Spleen (tissue), 11 donors: ENCODE results near the gene ZDBF2. TPM values are rescaled to one million over a fixed set of nuclear protein-coding genes. Genes with fewer than 3 reads are reported as not detected.

Experiments used
- DNase-seq: peaks from one replicate; pipeline ENCODE4 v3.0.0-alpha.2; 2020
- H3K27ac ChIP-seq, 8 donors: fragments of 200-600 bp; sonication (generic) in 7 of 8; 1 replicate in 4 of 8; 2 replicates in 4 of 8; pipeline versions ENCODE4 v1.5.0 to v1.8.0; 2016 to 2021; ENCODE audit warnings: inconsistent platforms in 4 of 8, mild to moderate bottlenecking in 4 of 8, moderate library complexity in 1 of 8
- H3K27me3 ChIP-seq, 7 donors: fragments of 200-600 bp; sonication (generic) in 6 of 7; replicated peaks in 1 of 7; 1 replicate in 4 of 7; 2 replicates in 3 of 7; pipeline versions ENCODE4 v1.5.0 to v1.8.0; 2016 to 2021; ENCODE audit warnings: inconsistent platforms in 3 of 7, mild to moderate bottlenecking in 1 of 7
- H3K36me3 ChIP-seq, 6 donors: fragments of 200-600 bp; sonication (generic) in 5 of 6; 1 replicate in 4 of 6; 2 replicates in 2 of 6; pipeline versions ENCODE4 v1.5.0 to v1.8.0; 2016 to 2021; ENCODE audit warnings: inconsistent platforms in 2 of 6
- H3K4me1 ChIP-seq, 6 donors: fragments of 200-600 bp; sonication (generic) in 5 of 6; 1 replicate in 3 of 6; 2 replicates in 3 of 6; pipeline versions ENCODE4 v1.5.0 to v1.8.0; 2016 to 2021; ENCODE audit warnings: inconsistent platforms in 3 of 6
- H3K4me3 ChIP-seq, 8 donors: fragments of 200-600 bp; sonication (generic) in 7 of 8; 1 replicate in 4 of 8; 2 replicates in 4 of 8; pipeline versions ENCODE4 v1.5.0 to v1.8.0; 2016 to 2021; ENCODE audit warnings: inconsistent platforms in 4 of 8, mild to moderate bottlenecking in 4 of 8, moderate library complexity in 2 of 8
- H3K9me3 ChIP-seq, 8 donors: fragments of 200-600 bp; sonication (generic) in 7 of 8; 1 replicate in 4 of 8; 2 replicates in 4 of 8; pipeline versions ENCODE4 v1.5.0 to v1.8.0; 2016 to 2021; ENCODE audit warnings: inconsistent platforms in 4 of 8
- POLR2A ChIP-seq, 3 donors: fragments of 450-650 bp; IDR thresholded peaks; one replicate each; pipeline ENCODE4 v1.5.1; 2017; ENCODE audit warnings: antibody characterized with exemption in 3 of 3, mild to moderate bottlenecking in 1 of 3
- POLR2AphosphoS5 ChIP-seq, 3 donors: sonication (generic); formaldehyde crosslinking; IDR thresholded peaks; one replicate each; pipeline ENCODE4 v1.5.1; 2017; ENCODE audit warnings: antibody characterized with exemption in 3 of 3
- WGBS, 5 donors: extraction: QIAGEN DNeasy Blood & Tissue Kit in 3 of 5; methylation state at CpG; one replicate each; pipeline versions ENCODE4 v1.1.5 to v1.1.7; 2013 to 2018; 5-methylcytosine and 5-hydroxymethylcytosine counted together
- intact Hi-C: fragments of 100-400 bp; cut with DNase I; formaldehyde crosslinking; loops from one replicate; pipeline ENCODE4 v1.15.0; 2023; ENCODE audit warnings: low total_unique reads
- polyA plus RNA-seq, 3 donors: library from polyadenylated mRNA; stranded (reverse); fragments of 200-250 nt; gene quantifications; one replicate each; pipeline ENCODE4 v1.2.1, GENCODE V29; 2013
- total RNA-seq, 7 donors: library from RNA; depleted of rRNA in 3 of 7; stranded (reverse); fragments of >200 nt in 3 of 7; fragmentation: NEBNext Ultra II Directional in 4 of 7; extraction: Animal tissue kit (Norgen Biotek cat#: 25700) in 4 of 7; gene quantifications; one replicate each; pipeline versions ENCODE4 v1.1.0 to v1.2.1, GENCODE V29; 2016 to 2021
- TF ChIP-seq, protein P1 (sequence below), 11 experiments: fragments of 200-600 bp in 7 of 11; fragments of 450-650 bp in 4 of 11; sonication (generic) in 4 of 11; IDR thresholded peaks in 8 of 11; conservative IDR thresholded peaks in 3 of 11; 1 replicate in 7 of 11; 2 replicates in 4 of 11; pipeline versions ENCODE4 v1.4.0 to v1.8.0; 2016 to 2021; ENCODE audit warnings: antibody characterized with exemption in 11 of 11, inconsistent platforms in 4 of 11, mild to moderate bottlenecking in 1 of 11
- donor health status: healthy with polysubstance abuse.
- donor health status: DM: no; HTN: no; CAD: no; lungs with moderate emphysema.
- donor health status: DM: no; HTN: no; CAD: no.
- donor health status: Bipolar disorder and iron deficiency.
- donor health status: healthy.
- donor health status: DM: no; HTN: no; CAD: no.
- donor health status: DM: yes; HTN: yes; CAD: no.

Gene ZDBF2
- total and polyA plus RNA-seq, 10 donors = 1.2 to 14.7 (median 10.9) TPM

DNA sequence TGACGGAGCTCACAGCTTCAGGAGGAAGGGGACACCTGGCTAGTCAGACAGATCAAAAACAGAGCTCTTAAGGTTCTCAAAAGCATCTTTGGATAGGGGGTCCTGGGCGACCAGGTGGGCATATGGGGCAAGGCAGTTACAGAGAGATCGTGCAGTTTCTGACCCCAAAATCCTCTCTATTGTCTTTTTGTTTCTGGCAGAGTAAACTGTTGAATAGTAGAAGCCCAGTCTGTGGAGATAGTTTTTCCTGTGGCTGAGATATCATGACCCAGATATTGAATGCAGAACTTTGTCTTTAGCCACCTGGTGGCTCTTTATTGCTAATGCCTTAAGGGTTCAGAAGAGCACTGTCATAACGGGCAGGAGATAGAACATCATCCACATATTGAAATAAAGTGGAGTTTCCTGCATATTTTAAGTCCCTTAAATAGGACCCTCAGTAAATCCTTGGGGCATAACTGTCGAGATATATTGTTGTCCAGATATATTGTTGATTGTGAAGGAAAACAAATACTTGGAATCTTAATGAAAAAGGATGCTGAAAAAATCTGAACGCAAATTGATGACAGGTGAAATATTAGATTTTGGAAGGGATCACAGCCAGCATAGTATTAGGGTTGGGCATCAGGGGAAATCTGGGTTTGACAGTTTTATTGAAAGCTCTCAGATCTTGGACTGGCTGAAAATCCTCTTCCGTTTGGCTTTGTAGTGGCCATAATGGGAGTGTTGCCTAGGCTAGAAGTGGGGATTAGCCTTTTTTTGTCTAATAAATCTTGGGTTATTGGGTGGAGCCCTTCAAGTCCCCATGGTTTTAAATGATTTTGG is 14.1 kb upstream of the ZDBF2 start:
- intact Hi-C loops = loop anchor here (10.0 kb wide), 1 partner anchor 96 kb away; no protein-coding TSS in a partner anchor
- TF ChIP-seq POLR2A (IDR thresholded peaks at IDR 0.05) = no peak
- TF ChIP-seq, protein P1, sequence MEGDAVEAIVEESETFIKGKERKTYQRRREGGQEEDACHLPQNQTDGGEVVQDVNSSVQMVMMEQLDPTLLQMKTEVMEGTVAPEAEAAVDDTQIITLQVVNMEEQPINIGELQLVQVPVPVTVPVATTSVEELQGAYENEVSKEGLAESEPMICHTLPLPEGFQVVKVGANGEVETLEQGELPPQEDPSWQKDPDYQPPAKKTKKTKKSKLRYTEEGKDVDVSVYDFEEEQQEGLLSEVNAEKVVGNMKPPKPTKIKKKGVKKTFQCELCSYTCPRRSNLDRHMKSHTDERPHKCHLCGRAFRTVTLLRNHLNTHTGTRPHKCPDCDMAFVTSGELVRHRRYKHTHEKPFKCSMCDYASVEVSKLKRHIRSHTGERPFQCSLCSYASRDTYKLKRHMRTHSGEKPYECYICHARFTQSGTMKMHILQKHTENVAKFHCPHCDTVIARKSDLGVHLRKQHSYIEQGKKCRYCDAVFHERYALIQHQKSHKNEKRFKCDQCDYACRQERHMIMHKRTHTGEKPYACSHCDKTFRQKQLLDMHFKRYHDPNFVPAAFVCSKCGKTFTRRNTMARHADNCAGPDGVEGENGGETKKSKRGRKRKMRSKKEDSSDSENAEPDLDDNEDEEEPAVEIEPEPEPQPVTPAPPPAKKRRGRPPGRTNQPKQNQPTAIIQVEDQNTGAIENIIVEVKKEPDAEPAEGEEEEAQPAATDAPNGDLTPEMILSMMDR (IDR thresholded peaks at IDR 0.05 in 8 of 11, conservative IDR thresholded peaks at IDR 0.05 in 3 of 11) = peak in 7 of 11 experiments; percentile 32 to 59 (median 42)
- 31 to 49% (median 34%) methylated on average over 7 of the region's 7 CpGs for WGBS, 5 donors
- Histone ChIP-seq H3K36me3 (no peaks in the 10 kb centered on the region), H3K4me3 (no peak overlapping the region), H3K4me1 (peaks cover 0 to 17% (median 0%) of the 10 kb centered on the region in 6 donors), H3K27me3 (peaks cover 4 to 100% (median 95%) of the 10 kb centered on the region in 7 donors), H3K27ac (no peak overlapping the region), H3K9me3 (no peaks in the 10 kb centered on the region)
- DNase-seq = no peak

DNA sequence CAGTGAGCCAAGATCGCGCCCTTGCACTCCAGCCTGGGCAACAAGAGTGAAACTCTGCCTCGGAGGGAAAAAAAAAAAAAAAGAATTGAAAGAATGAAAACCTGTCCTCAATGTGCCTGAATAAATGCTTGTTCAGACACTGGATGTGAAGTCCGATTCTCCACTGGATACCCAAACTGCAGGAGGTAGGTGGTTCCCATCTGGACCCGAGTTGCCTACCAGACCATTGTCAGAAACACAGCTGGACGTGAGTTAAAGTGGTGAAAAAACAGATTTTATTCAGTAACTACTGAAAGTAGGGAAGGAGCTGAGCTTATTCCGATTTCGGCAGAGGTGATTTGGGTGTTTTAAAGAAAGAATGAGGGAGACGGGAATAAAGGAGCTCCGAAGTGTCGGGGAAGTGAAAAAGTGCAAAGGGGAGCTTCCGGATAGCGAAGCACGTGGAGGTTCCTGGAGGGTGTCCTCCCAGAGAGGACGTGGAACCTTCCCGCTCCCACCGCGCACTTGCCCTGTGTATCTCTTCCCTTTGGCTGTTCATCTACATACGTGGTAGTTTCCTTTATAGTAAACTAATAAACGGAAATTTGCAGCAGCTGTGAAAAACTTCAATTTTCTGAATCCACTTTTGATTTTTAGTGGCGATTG is 10.4 kb upstream of the ZDBF2 start:
- no peak for TF ChIP-seq POLR2AphosphoS5 (IDR thresholded peaks at IDR 0.05)
- TF ChIP-seq POLR2A (IDR thresholded peaks at IDR 0.05) = no peak
- TF ChIP-seq, protein P1 (IDR thresholded peaks at IDR 0.05 in 8 of 11, conservative IDR thresholded peaks at IDR 0.05 in 3 of 11) = no peak
- intact Hi-C loops = loop anchor here (10.0 kb wide), 1 partner anchor 99 kb away; no protein-coding TSS in a partner anchor

DNA sequence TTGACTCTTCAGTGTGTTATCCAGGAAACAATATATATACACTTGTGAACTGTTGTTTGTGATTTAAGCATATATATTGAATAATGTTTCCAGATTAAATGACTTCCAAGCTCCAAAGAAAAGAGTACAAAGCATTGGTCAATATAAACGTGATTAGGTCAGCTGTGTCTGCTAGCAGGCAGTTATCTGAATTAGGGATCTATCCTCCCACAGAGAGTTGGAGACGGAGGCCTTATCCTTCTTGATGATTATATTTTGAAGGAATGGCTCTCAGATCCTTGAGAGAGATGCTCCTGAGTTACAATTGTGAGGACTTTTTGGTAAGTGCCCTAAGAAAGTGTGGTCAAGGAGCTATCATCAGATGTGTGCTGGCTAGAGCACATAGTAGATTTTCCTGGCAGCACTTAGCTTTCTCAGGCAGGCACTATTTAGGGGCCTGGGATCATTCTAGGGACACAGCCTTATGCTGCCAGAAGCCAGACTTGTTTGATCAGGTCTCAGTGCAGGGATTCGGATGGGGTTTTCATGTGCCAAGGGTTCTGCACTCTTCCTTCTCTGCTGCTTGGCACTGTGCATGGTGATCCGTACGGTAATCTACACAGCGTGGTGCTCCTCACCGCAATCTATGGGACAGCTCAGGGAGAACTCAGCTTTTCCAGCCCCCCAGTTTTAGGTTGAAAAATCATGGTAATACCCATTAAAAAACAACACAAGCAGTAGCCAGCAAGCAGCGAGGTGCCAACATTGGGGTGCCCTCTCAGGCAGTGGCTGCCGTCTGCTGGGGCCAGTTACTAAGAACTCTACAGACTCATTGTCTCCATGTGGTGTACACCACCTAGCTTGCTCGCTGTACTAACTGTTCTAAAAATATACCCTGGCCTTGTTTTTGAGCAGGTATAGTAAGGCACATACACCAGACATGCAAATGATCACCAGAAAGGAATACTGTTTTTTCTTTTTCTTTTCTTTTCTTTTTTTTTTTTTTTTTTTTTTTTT is 8.0 kb upstream of the ZDBF2 start:
- DNase-seq = no peak
- Histone ChIP-seq H3K4me1 (peaks cover 0 to 6% (median 0%) of the 10 kb centered on the region in 6 donors), H3K36me3 (no peaks in the 10 kb centered on the region), H3K27ac (no peak overlapping the region), H3K9me3 (no peaks in the 10 kb centered on the region), H3K4me3 (no peak overlapping the region), H3K27me3 (peaks cover 0 to 100% (median 66%) of the 10 kb centered on the region in 7 donors)
- TF ChIP-seq POLR2A (IDR thresholded peaks at IDR 0.05) = no peak
- TF ChIP-seq POLR2AphosphoS5 (IDR thresholded peaks at IDR 0.05) = no peak
- 49 to 59% (median 56%) methylated on average over 10 of the region's 10 CpGs for WGBS, 5 donors
- intact Hi-C loops = loop anchor here (10.0 kb wide), 1 partner anchor 102 kb away; no protein-coding TSS in a partner anchor

More for the DNA sequence above, 10.4 kb upstream of the ZDBF2 start:
- 45 to 55% (median 50%) methylated on average over 21 of the region's 21 CpGs for WGBS, 5 donors
- no peak for DNase-seq
- Histone ChIP-seq H3K27me3 (peaks cover 0 to 100% (median 83%) of the 10 kb centered on the region in 7 donors), H3K9me3 (no peaks in the 10 kb centered on the region), H3K36me3 (no peaks in the 10 kb centered on the region), H3K4me1 (peaks cover 0 to 17% (median 0%) of the 10 kb centered on the region in 6 donors), H3K27ac (no peak overlapping the region), H3K4me3 (no peak overlapping the region)

DNA sequence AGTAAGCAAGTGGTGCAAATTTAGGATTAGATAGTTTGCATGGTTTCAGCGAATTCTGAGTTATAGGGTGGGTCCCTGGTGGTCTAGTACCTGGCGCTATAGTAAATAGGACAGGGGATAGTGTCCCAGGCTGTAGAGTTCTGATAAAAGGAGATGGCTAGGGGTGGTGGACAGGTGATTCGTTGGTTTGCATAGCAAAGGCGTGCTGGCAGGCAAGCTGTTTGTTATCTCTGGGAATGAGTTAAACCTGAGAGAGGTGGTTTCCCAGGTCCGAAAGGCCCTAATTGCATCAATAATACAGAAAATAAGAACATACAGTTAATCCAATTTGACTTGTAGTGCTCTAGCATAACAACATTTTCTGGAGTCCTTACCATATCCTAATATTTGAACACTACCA is 6.9 kb upstream of the ZDBF2 start:
- no peak for TF ChIP-seq POLR2AphosphoS5 (IDR thresholded peaks at IDR 0.05)
- TF ChIP-seq, protein P1 (IDR thresholded peaks at IDR 0.05 in 8 of 11, conservative IDR thresholded peaks at IDR 0.05 in 3 of 11) = no peak
- no peak for TF ChIP-seq POLR2A (IDR thresholded peaks at IDR 0.05)
- Histone ChIP-seq H3K4me1 (peaks cover 0 to 6% (median 0%) of the 10 kb centered on the region in 6 donors), H3K27me3 (peaks cover 0 to 100% (median 54%) of the 10 kb centered on the region in 7 donors), H3K27ac (no peak overlapping the region), H3K4me3 (no peak overlapping the region), H3K9me3 (no peaks in the 10 kb centered on the region), H3K36me3 (no peaks in the 10 kb centered on the region)
- intact Hi-C loops = loop anchor here (10.0 kb wide), 1 partner anchor 103 kb away; no protein-coding TSS in a partner anchor
- 38 to 53% (median 42%) methylated on average over 5 of the region's 5 CpGs for WGBS, 5 donors
- DNase-seq = no peak
